DND-41 (cell line): ENCODE measurements around the gene BCL7A.

Source experiments
- EZH2 ChIP-seq: IDR thresholded peaks from 3 replicates; pipeline ENCODE4 v1.6.1; 2012; ENCODE audit warnings: borderline replicate concordance, low read depth, mild to moderate bottlenecking, moderate library complexity, low read length, inconsistent platforms; ENCODE audit not compliant: severe bottlenecking
- TF ChIP-seq, protein P1 (sequence below): IDR thresholded peaks from 2 replicates; pipeline ENCODE4 v1.5.1; 2012; ENCODE audit warnings: borderline replicate concordance, low read length, moderate library complexity, mild to moderate bottlenecking; ENCODE audit not compliant: poor library complexity, severe bottlenecking; ENCODE audit errors: extremely low read depth

DNA sequence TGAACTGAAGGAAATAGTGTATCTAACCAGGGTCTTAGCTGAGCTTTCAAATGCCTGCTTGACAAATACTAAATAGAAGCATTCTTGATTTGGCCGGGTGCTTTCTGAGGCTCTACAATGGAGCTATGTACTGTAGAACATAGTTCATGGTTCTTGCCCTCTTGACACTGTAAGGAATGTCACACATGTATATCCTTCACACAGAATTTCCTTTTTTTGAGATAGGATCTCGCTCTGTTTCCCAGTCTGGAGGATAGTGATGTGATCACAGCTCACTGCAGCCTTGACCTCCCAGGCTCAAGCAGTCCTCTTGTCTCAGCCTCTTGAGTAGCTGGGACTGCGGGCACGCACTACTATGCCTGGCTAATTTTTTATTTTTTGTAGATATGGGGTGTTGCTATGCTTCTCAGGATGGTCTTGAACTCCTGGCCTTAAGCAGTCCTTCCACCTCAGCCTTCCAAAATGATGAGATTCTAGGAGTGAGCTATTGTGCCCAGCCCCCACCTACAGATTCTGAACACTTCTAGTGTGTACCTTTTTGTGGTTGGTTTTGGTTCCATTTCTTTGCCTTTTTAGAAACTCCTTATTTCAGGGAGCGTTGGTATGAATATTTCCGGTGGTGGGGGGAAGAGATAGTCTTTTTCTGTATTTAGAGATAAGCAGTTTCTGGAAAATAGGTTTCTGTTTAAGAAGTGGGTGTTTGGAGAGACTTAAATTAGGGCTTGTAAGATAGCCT, 61.1 kb downstream of the BCL7A start:
- TF ChIP-seq, protein P1, sequence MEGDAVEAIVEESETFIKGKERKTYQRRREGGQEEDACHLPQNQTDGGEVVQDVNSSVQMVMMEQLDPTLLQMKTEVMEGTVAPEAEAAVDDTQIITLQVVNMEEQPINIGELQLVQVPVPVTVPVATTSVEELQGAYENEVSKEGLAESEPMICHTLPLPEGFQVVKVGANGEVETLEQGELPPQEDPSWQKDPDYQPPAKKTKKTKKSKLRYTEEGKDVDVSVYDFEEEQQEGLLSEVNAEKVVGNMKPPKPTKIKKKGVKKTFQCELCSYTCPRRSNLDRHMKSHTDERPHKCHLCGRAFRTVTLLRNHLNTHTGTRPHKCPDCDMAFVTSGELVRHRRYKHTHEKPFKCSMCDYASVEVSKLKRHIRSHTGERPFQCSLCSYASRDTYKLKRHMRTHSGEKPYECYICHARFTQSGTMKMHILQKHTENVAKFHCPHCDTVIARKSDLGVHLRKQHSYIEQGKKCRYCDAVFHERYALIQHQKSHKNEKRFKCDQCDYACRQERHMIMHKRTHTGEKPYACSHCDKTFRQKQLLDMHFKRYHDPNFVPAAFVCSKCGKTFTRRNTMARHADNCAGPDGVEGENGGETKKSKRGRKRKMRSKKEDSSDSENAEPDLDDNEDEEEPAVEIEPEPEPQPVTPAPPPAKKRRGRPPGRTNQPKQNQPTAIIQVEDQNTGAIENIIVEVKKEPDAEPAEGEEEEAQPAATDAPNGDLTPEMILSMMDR = no peak
- TF ChIP-seq EZH2 = no peak
